ENCODE measurements around the gene FUZ.

DNA sequence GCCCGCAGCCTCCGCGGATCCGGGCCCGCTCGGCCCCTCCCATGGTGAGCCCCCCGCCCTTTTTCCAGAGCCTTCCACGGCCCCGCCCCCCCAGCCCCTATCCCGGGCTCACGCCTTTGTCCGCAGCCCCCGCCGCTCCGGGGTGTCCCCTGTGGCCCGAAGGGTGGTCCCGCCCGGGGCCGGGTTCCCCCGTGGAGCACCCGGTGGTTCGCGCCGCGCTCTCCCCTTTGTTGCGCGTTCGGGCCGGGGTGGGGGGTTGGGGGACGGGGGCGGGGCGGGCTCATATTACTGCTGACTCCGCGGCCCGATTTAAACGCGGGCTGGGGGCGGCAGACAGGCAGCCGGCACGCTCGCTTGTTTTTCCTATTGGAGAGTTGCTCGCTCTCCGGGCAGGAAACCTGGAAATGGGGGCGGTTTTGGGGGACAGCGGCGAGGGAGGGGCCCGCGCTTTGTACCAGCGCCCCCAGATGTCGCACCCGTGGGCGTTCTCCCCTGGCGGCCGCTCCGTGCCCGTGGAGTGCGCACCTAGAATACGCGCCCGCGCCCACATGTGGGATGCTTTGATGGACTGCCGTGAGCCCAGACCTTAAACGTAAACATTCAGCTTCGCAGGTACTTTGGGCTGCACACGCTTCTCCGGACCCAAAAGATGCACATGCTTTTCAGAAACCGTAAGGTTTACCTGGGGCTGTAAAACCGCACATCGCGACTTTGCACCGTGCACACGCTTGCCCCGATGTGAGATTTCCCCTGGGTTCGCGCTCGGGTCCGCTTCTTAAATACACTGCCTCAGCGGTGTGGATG lies 38.6 kb upstream of the FUZ start:
- no peak for TF ChIP-seq EP300 (IDR thresholded peaks at IDR 0.05)
- TF ChIP-seq POLR2A (IDR thresholded peaks at IDR 0.05): no peak
- TF ChIP-seq, protein P1, sequence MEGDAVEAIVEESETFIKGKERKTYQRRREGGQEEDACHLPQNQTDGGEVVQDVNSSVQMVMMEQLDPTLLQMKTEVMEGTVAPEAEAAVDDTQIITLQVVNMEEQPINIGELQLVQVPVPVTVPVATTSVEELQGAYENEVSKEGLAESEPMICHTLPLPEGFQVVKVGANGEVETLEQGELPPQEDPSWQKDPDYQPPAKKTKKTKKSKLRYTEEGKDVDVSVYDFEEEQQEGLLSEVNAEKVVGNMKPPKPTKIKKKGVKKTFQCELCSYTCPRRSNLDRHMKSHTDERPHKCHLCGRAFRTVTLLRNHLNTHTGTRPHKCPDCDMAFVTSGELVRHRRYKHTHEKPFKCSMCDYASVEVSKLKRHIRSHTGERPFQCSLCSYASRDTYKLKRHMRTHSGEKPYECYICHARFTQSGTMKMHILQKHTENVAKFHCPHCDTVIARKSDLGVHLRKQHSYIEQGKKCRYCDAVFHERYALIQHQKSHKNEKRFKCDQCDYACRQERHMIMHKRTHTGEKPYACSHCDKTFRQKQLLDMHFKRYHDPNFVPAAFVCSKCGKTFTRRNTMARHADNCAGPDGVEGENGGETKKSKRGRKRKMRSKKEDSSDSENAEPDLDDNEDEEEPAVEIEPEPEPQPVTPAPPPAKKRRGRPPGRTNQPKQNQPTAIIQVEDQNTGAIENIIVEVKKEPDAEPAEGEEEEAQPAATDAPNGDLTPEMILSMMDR (IDR thresholded peaks at IDR 0.05): no peak
- no peak for TF ChIP-seq POLR2AphosphoS5 (IDR thresholded peaks at IDR 0.05)

All from gastroesophageal sphincter (tissue), 3 donors.